GM19395 (cell line): ENCODE data around the gene RHBDD3.

Experiments used
- ATAC-seq: cut with Tn5 transposase; IDR thresholded peaks from one replicate; pipeline ENCODE4 v1.9.1; 2021; ENCODE audit warnings: mild to moderate bottlenecking, moderate library complexity; ENCODE audit not compliant: unreplicated experiment

Gene RHBDD3

DNA sequence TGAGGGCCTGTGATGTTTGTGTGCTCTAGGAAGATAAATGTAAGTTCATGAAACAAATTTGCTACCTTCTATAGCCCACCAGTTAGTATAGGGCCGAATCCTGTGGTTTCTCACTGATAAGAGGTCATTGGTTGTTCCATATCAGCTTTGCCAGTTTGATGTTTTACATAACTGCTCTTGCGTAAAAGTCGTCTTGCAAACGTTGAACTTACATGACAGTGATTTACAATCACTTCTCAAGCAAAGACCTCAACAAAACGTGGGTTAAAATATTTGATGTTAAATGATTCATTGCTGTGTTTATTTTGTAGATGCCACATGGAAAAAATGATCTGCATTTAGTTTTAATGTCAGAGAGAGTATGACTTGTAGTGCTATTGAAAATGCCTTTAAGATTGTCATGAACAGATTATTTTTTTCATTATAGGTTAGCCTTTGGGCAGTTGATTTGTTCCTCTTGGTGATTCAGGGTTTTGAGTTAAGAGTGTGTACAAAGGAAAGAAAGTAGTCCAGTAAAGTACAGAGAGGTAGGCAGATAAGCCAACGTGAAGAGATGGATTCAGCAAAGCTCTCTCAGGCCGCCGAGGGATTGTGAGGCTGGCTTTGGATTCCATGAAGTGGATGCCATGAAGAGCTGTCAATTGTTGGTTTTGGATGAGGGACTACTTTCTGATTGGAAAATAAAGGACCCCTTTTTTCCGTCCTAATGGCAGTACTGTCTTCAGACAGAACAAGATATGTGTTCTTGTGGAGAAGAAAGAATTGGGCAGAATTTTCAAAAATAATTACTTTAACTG lies 2.9 kb upstream of the RHBDD3 start:
- no peak for ATAC-seq

DNA sequence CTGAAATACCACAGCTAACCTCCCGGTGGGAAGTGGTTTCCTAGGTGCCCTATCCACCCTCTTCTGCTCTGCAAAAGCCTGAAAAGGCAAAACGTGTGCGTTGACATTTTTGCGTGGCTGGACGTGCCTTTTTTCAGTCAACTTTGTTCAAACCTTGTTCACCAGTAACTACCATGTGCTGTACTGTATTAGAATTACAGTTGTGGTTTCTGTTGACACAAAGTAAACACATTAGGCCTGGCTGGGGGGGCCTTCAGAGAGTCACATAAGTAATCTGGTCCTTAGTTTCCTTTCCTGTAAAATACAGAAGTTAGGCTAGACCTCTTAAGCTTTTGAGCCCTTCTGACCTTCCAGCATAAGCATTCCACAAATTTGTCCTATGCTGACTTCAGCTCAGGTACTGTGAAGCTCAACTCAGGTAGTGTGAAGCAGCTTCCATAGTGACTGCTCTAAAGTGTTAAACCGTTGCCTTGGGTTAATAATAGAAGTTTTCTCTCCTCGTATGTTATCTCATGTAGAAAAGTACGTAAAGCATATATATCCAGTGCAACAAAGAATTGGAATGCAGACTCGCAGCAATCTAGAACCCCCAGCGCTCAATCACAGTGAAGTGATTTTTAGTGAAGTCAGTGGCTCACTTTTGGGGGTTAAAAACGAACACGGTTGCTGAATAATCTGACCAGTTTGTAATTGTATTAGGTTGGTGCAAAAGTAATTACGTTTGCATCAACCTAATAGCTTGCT lies 2.1 kb upstream of the RHBDD3 start:
- no peak for ATAC-seq

DNA sequence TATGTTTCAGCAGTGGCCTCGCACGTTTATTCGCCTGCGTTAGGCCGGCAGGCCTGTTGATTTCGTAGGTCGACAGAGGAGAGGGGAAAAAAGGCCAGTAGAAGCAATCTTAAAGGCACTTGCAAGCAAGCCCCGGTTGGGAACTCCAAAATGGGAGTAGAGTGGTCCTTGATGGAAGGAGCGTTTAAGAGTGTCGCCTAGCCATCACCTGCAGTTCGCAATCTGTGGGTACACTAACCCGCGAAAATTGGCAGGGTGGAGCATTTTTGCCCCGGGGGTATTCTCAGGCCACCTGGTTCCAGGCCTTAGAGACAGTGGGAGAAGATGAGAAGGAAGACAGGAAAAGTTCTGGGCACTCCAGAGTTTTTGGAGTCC lies 1.4 kb upstream of the RHBDD3 start:
- no peak for ATAC-seq

DNA sequence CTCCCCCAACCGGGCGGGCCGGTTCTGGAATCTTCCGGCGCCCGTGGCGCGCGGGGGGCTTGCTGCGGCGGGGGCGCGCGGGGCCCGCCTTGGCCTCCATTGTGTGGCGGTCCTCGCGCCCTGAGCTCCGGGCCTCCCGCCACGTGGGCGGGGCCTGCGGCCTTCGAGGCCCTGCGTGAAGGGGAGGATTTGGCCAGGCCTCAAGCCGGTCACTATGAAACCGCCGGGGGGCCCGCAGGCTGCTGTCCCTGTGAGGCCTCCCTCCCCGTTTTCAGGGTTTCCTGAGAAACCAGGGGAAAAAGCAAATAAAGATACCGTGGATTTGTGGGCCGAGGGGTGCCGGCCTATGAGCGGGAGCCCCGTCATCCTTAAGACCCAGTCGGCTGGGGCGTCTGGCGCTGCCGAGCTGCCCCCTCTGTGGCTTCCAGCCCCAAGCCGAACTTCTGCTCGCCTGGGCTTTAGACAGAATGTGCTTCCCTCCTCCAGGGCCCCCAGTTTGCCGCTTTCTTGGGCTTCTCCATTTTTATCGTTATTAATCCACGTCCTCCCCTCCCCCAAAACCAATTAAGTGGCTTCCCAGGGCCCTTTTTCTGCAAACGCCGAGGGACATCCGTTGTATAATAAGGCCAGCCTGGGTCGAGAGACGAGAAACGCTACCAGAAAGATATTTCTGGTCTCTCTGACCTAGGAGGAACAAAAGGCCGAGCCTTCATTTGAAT lies 889 bp upstream of the RHBDD3 start:
- ATAC-seq: peak; percentile 25

DNA sequence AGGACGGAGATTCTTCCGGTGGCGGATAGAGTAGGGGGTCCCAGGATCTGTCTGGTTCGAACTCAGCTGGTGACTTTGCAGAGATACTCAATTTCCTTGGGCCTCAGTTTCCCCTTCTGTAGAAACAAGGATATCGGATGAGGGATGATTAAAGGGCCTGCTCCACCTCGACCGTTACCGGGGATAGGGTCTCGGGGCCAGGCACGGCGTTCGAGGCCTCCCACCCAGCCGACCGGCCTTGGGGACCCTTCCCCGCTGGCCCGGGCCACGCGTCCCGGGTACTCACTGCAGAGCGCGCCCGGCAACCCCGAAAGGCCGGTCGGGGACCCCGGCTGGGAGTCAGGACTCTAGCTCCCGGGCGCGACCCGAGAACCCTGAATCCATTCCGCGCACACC lies 321 bp downstream of the RHBDD3 start:
- peak; percentile 35 for ATAC-seq

DNA sequence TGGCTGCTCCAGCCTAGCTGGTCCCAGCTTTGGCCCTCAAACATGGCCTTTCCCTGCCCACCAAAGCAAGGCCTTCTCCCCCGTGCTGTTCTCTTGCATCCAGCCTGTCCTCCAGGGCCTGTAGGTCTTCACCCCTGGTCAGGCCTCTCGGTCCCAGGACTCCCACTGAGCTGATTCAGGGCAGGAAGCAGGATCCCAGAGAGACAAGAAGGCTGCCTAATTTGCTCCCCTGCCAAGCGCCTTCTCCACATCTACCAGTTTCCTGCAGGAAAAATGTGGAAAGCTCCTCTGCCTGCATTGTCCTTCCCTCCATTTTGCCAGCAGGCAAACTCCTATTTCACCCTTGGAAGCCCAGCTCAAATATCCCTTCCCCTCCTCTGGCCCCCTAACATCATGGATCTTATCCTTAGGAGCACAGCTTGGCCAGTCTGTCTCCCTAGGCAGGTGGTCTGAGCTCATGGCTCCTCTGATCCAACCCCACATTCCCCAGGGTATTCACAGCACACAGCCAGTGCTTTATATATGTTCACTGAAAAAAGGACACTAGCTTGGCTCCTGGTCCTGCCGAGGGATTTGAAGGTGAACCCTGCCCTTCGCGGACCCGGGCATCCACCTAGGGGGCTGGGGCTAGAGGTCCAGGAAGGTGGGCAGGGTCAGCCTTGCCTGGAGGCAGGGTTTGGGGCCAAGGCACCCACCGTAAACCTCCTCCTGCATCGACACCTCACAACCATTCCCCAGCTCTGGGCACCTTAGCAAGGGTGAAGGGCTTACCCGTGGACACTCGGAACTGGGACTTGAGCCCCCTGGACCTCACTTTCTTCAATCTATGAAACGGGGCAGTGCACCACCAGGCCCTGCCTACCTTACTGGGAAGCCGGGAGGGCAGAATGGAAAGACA lies 968 bp downstream of the RHBDD3 start:
- ATAC-seq: no peak

DNA sequence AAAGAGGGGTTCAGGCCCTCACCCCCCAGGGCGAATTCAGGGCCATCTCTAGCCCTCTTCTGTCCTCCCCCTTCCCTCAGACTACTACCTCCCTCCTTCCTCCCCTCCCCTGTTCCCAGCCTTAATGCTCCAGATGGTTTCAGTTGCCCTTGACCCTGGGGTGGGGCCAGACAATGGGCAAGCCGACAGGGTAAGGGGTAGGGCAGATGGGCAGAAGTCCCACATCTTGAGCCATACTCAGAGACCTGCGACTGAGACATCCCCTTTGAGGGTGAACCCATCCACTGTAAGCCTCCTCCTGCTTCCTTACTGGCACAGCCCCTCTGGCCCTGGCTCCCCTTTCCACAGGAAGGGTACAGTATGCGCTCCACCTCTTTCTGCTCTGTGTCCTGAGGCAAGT lies 1.9 kb downstream of the RHBDD3 start:
- no peak for ATAC-seq

DNA sequence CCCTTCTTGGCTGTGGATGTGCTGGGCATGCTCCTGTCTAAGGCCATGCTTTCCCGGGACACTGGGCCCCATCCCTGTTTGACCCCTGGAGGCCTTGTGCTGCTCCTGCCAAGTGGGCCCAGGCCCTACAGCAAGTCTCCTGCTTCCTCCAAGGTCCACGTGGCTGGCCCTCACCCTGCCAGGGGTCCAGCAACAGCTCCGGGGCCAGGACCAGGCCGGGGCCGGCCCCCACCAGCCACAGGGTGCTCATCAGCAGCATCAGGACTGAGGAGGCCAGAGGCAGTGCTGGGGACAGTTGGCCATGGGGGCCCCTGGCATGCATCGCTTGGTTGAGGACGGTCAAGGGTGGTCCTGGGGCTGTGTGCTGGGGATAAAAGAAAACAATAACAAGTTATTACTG lies 2.5 kb downstream of the RHBDD3 start:
- ATAC-seq: no peak

DNA sequence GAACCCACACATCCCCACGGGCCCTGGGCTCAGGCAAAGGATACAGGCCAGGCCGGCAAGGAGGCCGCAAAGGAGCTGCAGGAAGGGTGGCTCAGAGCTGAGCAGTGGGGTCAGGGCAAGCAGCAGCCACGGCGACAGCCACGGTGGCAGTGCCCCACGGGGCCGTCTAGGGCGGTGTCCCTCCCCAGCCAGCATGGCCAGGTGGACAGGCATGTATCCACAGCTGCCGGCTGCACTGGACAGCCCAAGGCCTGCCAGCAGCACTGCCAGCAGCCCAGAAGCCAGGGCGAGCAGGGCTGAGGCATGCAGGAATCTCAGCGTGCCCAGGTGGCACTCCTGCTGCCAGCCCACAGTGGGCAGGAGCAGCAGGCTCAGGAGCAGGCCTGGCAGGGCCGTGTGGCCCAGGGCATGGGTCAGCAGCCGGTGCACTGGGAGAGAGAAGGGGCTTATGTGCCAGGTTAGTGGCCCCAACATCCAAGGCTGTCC lies 3.9 kb downstream of the RHBDD3 start:
- no peak for ATAC-seq

DNA sequence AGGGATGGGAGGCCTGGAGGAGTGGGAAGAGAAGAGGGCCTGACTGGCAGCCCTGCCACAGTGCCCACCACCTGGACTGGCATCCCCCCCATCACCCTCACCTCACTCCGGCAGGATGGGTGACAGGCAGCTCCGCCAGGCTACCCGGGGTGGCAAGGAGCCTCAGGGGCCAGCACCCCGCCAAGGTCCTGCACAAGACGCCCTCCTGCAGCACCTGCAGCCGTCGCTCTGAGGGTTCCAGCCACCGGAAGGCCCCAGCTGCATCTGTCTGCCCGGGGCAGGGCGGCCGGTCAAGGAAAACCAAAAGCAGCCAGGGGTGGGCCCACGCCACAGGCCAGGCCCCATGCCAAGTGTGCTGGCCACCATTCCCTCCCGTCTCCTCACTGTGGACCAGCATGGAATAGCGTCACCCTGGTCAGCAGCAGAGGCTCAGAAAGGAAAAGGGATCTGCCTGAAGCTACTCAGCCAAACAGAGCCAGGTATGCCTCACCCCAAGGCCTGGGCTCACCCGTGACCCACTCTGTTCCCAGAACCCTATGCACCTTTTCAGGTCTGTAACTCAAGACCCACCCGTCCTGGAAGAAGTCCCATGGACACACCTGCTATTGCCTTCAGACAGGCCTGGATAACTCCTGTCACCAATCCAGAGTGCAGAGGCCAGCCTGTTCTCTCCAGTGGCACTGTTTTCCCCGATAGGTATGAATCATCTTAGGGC lies 7.0 kb downstream of the RHBDD3 start:
- no peak for ATAC-seq

DNA sequence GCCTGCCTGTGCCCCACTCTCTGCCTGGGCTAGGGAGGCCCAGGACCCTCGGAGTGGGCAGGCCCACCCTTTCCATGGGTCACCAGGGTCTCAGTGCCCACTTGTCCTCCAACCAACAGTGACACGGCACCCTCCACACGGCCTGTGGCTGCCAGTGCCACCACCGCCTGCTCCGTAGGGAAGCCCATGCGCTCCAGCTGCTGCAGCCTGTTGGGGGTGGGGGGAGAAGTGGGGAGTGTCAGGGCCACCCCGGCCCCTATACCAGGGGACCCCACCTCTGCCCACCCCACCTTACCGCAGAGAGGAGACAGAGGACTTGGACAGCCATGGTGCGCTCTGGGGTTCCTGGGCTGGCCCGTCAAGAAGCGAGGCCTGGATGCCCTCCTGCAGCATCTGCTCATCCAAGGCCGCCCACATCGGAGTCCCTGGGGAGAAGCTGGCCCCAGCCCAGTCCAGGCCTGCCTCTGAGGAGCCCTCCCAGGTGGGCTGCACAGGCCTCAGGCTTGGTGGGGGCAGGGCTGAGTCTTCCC lies 7.7 kb downstream of the RHBDD3 start:
- no peak for ATAC-seq

DNA sequence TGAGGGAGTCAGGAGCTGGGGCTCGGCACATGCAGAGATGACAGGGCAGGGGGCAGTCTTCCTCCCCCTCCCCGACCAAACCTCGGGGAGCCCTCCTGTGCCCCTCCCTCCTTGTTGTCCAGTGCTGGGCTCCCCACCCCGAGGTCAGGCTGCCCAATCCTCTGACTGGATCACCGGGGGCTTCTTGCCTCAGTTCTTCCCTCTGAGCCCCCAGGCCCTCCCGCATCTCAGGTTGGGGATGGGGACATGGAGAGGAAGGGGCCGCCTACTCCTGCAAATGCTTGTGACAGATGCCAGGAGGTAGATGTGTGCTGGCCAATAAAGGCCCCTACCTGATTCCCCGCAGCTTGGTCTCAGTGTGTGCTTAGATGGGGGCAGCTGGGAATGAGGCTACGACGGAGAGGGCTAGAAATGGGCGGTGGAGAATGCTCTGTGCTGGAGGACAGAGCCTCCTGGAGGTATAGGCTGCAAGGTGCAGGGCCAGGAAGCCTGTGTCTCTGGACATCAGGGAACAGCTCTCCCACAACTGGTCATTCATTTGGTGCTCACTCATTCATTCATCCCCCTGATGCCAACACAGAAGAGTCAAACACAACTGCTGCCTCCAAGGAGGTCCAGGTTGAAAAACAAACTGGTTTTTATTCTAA lies 8.4 kb downstream of the RHBDD3 start:
- ATAC-seq: no peak

DNA sequence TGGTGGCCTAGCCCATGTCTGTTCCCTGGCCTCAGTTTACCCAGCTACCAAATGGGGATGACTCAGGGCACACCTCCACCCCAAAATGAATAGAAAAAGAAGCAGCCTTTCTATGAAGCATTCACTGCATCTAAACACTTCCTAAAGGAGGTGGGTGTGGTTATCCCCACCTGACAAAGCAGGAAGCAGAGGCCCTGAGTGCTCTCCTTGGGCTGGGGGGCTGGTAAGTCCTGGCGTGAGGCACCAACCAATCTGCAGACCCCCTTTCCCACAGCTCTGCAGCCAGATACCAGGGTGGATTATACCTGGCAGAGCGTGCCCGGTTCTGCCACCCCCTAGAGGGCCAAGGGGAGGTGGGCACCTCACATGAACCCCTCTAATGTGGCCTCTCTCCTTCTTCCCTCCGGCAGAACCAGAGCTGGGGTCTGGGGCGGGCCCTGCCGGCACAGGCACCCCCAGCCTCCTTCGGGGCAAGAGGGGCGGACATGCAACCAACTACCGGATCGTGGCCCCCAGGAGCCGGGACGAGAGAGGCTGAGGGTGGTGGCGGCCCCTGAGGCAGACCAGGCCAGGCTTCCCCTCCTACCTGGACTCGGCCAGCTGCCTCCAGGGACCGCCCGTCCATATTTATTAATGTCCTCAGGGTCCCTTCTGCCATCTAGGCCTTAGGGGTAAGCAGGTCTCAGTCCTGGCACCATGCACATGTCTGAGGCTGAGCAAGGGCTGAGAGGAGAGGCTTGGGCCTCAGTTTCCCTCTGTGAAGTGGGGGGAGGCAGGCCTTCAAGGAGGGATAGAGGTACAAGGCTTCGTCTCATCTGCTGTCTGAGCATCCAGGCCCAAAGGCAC lies 9.2 kb downstream of the RHBDD3 start:
- ATAC-seq: no peak

DNA sequence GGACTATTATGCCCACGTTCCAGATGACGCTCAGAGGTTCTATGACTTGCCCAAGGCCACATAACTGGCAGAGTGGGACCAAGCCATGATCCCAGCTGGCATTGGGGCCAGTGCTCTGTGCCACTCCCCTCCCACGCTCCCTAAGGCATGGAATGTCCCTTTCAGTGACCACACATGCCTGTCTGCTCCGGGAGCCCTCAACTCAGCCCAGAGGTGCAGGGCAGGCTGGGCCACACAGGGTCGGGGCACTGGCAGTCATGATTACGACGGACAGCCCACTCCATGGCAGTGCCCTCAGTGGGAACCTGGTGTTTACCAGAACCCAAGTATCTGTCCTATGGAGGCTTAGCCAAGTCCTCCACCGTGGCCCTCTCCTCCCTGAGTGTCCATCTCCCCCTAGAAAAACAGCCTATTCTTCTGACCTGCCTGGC lies 10.0 kb downstream of the RHBDD3 start:
- no peak for ATAC-seq

DNA sequence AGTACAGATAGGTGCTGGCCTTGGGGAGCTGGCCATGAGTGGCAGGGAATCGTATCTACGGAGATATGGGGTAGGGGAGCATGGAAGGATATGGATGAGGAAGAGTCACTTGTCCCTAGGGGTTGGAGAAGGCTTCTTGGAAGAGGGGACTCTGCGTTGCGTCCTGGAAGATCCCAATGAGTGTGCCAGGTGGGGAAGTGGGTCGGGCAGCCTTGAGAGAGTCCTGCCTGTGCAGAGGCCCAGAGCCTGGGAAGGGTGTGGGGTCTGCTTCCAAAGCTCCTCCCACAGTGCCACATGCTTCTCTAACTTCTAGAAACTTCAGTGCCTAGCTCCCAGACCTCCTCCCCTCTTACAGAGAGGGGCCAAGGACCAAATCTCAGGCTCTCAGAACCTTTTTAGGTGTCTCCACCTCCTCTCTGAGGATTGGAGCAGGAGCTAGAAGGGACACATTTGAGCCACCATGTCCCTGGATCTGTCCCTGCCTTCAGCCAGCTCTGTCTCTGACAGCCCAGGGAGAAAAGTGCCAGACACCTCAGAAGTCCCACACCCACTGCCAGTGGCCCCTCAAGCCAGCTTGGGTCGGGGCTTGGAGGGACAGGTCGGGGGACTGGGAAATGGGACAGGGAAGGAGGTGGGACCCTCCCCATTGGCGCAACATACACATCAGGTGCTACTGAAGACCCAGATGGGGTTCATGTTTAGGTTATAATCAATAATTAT lies 11.0 kb downstream of the RHBDD3 start:
- no peak for ATAC-seq

DNA sequence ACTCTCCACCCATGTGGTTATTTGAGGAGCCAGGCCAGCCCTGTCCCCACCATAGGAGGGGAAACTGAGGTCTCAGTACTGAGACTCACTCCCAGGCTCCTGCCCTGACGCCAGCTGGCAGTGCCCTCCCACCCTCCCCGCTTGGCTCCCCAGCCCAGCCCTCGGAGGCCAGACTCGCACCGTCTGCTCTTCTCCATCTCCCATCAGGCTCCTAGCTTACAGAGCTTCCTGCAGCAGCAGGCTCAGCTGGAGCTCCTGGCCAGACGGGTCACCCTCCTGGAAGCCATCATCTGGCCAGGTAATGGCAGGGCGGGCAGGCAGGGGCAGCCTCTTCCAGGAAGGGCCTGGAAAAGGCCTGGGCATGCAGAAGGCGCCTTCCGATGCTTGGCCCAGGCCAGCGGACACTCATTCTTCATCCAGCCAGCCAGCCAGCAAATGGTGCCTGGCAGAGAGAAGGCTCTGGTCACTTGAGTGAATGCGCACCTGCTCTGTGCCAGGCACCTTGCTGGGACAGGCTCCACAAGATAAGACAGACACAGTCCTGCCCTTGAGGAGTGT lies 12.6 kb downstream of the RHBDD3 start:
- no peak for ATAC-seq

DNA sequence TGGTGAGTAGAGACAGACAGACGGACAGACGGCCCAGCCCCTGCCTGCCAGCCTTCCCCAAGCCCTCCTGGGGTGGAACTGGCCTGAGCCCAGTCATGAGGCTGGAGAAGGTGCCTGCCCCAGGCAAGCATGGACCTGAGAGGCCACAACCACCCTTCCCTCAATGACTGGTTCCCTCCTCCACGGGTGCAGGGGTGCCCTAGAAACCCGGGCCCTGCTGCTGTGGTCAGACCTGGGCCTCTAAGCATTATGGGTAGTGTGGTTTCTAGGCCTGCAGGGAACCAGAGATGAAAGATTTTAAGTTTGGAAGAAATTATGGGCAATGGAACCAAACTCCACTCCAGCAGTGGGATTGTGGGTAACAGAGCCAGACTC lies 13.5 kb downstream of the RHBDD3 start:
- ATAC-seq: no peak
